H9 (cell line): ENCODE data around the gene TBP. TPM values are rescaled to one million over a fixed set of nuclear protein-coding genes. Genes with fewer than 3 reads are reported as not detected.

Experiments
- DNase-seq: peaks from one replicate; pipeline ENCODE4 v3.0.0-alpha.2; 2017
- H2AFZ ChIP-seq: one replicate; pipeline ENCODE4 v1.6.1; 2013; ENCODE audit warnings: mild to moderate bottlenecking, low read length, control low read depth, moderate library complexity
- H2AK5ac ChIP-seq: 2 replicates; pipeline ENCODE4 v1.6.1; 2013; ENCODE audit warnings: low read length, control low read depth, mixed read lengths; ENCODE audit not compliant: insufficient read length
- H2BK120ac ChIP-seq: one replicate; pipeline ENCODE4 v1.6.1; 2013; ENCODE audit warnings: low read depth, mild to moderate bottlenecking, low read length, control low read depth, inconsistent platforms; ENCODE audit not compliant: poor library complexity, severe bottlenecking
- H2BK12ac ChIP-seq: 2 replicates; pipeline ENCODE4 v1.6.1; 2013; ENCODE audit warnings: low read length, control low read depth, mixed read lengths, low read depth; ENCODE audit not compliant: insufficient read length
- H2BK15ac ChIP-seq: 2 replicates; pipeline ENCODE4 v1.6.1; 2013; ENCODE audit warnings: low read depth, low read length, control low read depth
- H2BK20ac ChIP-seq: one replicate; pipeline ENCODE4 v1.6.1; 2013; ENCODE audit warnings: low read depth, mild to moderate bottlenecking, low read length, control low read depth, inconsistent platforms; ENCODE audit not compliant: poor library complexity, severe bottlenecking
- H2BK5ac ChIP-seq: 2 replicates; pipeline ENCODE4 v1.6.1; 2013; ENCODE audit warnings: low read length, control low read depth, mixed read lengths; ENCODE audit not compliant: insufficient read length
- H3K14ac ChIP-seq: 2 replicates; pipeline ENCODE4 v1.6.1; 2013; ENCODE audit warnings: low read length, control low read depth; ENCODE audit not compliant: insufficient read depth
- H3K18ac ChIP-seq: 2 replicates; pipeline ENCODE4 v1.6.1; 2013; ENCODE audit warnings: low read depth, mild to moderate bottlenecking, mixed read lengths, low read length, control low read depth; ENCODE audit not compliant: insufficient read length
- H3K23ac ChIP-seq: 2 replicates; pipeline ENCODE4 v1.6.1; 2013; ENCODE audit warnings: low read length, control low read depth, mixed read lengths, low read depth; ENCODE audit not compliant: insufficient read length
- H3K23me2 ChIP-seq: 2 replicates; pipeline ENCODE4 v1.6.1; 2013; ENCODE audit warnings: low read depth, mild to moderate bottlenecking, mixed read lengths, low read length, control low read depth; ENCODE audit not compliant: insufficient read length, poor library complexity, severe bottlenecking
- H3K27ac ChIP-seq: 2 replicates; pipeline ENCODE4 v1.5.1; 2013; ENCODE audit warnings: low read length, control low read depth, mixed read lengths, low read depth; ENCODE audit not compliant: insufficient read length
- H3K27me3 ChIP-seq: 2 replicates; pipeline ENCODE4 v1.6.1; 2013; ENCODE audit warnings: low read length, control low read depth, inconsistent platforms; ENCODE audit not compliant: insufficient read depth
- H3K4ac ChIP-seq: 2 replicates; pipeline ENCODE4 v1.6.1; 2013; ENCODE audit warnings: low read depth, mild to moderate bottlenecking, control low read depth, inconsistent platforms, low read length, moderate library complexity
- H3K4me1 ChIP-seq: 2 replicates; pipeline ENCODE4 v1.6.1; 2013; ENCODE audit warnings: low read length, control low read depth, inconsistent platforms; ENCODE audit not compliant: insufficient read depth
- H3K4me2 ChIP-seq: 2 replicates; pipeline ENCODE4 v1.6.1; 2013; ENCODE audit warnings: low read length, control low read depth, mixed read lengths; ENCODE audit not compliant: insufficient read length, insufficient read depth
- H3K56ac ChIP-seq: 2 replicates; pipeline ENCODE4 v1.6.1; 2013; ENCODE audit warnings: low read depth, mild to moderate bottlenecking, mixed read lengths, low read length, control low read depth; ENCODE audit not compliant: insufficient read length
- H3K79me1 ChIP-seq: 2 replicates; pipeline ENCODE4 v1.6.1; 2013; ENCODE audit warnings: low read depth, mild to moderate bottlenecking, moderate library complexity, low read length, control low read depth, inconsistent platforms; ENCODE audit not compliant: insufficient read depth, poor library complexity, severe bottlenecking
- H3K79me2 ChIP-seq: 2 replicates; pipeline ENCODE4 v1.6.1; 2013; ENCODE audit warnings: low read length, control low read depth, inconsistent platforms; ENCODE audit not compliant: insufficient read depth
- H3K9ac ChIP-seq: 2 replicates; pipeline ENCODE4 v1.6.1; 2013; ENCODE audit warnings: low read length, control low read depth, mixed read lengths; ENCODE audit not compliant: insufficient read length; ENCODE audit errors: extremely low read depth
- H3K9me3 ChIP-seq: one replicate; pipeline ENCODE4 v1.6.1; 2013; ENCODE audit warnings: low read depth, low read length, inconsistent platforms; ENCODE audit not compliant: control insufficient read depth
- H3T11ph ChIP-seq: one replicate; pipeline ENCODE4 v1.6.1; 2013; ENCODE audit warnings: mild to moderate bottlenecking, low read length, control low read depth, inconsistent platforms
- H4K20me1 ChIP-seq: one replicate; pipeline ENCODE4 v1.6.1; 2013; ENCODE audit not compliant: control insufficient read depth, insufficient read length, insufficient read depth
- H4K5ac ChIP-seq: 2 replicates; pipeline ENCODE4 v1.6.1; 2013; ENCODE audit warnings: low read depth, mild to moderate bottlenecking, mixed read lengths, low read length, control low read depth; ENCODE audit not compliant: insufficient read length
- H4K8ac ChIP-seq: replicated peaks from 2 replicates; pipeline ENCODE4 v1.6.1; 2013; ENCODE audit warnings: low read length, control low read depth, mixed read lengths, low read depth; ENCODE audit not compliant: insufficient read length
- H4K91ac ChIP-seq: 2 replicates; pipeline ENCODE4 v1.6.1; 2013; ENCODE audit warnings: low read depth, mild to moderate bottlenecking, moderate library complexity, mixed read lengths, low read length, control low read depth; ENCODE audit not compliant: insufficient read length
- H3K27ac Mint-ChIP-seq, 3 experiments: 2 replicates in 2 of 3; 3 replicates in 1 of 3; pipeline ENCODE4 v1.8.0; 2020 to 2021; ENCODE audit warnings: mixed read lengths in 3 of 3, mild to moderate bottlenecking in 1 of 3, moderate library complexity in 1 of 3
- H3K27me3 Mint-ChIP-seq: 2 replicates; pipeline ENCODE4 v1.8.0; 2021; ENCODE audit warnings: low read depth, mild to moderate bottlenecking, moderate library complexity, mixed read lengths
- H3K36me3 Mint-ChIP-seq, 3 experiments: 2 replicates in 2 of 3; 3 replicates in 1 of 3; pipeline ENCODE4 v1.8.0; 2020 to 2021; ENCODE audit warnings: low read depth in 3 of 3, mixed read lengths in 3 of 3; ENCODE audit not compliant: insufficient read depth in 1 of 3
- H3K4me1 Mint-ChIP-seq, 2 experiments: 2 replicates each; pipeline ENCODE4 v1.8.0; 2020; ENCODE audit warnings: mixed read lengths in 2 of 2
- H3K4me3 Mint-ChIP-seq, 2 experiments: 2 replicates in 1 of 2; 3 replicates in 1 of 2; pipeline ENCODE4 v1.8.0; 2020 to 2021; ENCODE audit warnings: mild to moderate bottlenecking in 2 of 2, mixed read lengths in 2 of 2, moderate library complexity in 1 of 2
- H3K9me3 Mint-ChIP-seq, 2 experiments: 2 replicates in 1 of 2; 3 replicates in 1 of 2; pipeline ENCODE4 v1.8.0; 2020; ENCODE audit warnings: mild to moderate bottlenecking in 2 of 2, mixed read lengths in 2 of 2, moderate library complexity in 1 of 2
- CTCF ChIP-seq: fragments of 200-600 bp; sonication (generic); conservative IDR thresholded peaks from 3 replicates; pipeline ENCODE4 v1.8.0; 2021; ENCODE audit warnings: antibody characterized with exemption, mild to moderate bottlenecking
- WGBS: extraction: QIAGEN DNeasy Blood & Tissue Kit; methylation state at CpG from one replicate; pipeline ENCODE4 v1.1.7; 2013; ENCODE audit warnings: missing lambda C conversion rate, low lambda C conversion rate, mixed read lengths; ENCODE audit not compliant: insufficient read length; ENCODE audit errors: extremely low coverage; 5-methylcytosine and 5-hydroxymethylcytosine counted together
- total RNA-seq: library from RNA; stranded (reverse); gene quantifications from 2 replicates; pipeline ENCODE4 v1.2.1, GENCODE V29; 2021

The TBP gene
- total RNA-seq, 1 experiment from 2014 or later = 22.6 TPM

GRCh38 chr6:170529839-170530469 lies 24.2 kb upstream of the TBP start:
- H4K8ac ChIP-seq = no peak overlapping the region
- H3K18ac ChIP-seq = no peak overlapping the region
- no peak overlapping the region for H3K56ac ChIP-seq
- TF ChIP-seq CTCF = peak; percentile 90
- no peak overlapping the region for H3K27ac Mint-ChIP-seq
- H3K27me3 ChIP-seq = no peaks in the 10 kb centered on the region
- no peak overlapping the region for H2BK120ac ChIP-seq
- H2BK20ac ChIP-seq = no peak overlapping the region
- no peaks in the 10 kb centered on the region for H3K79me1 ChIP-seq
- DNase-seq = peak; percentile 75
- no peak overlapping the region for H3K4me2 ChIP-seq
- no peak overlapping the region for H2AFZ ChIP-seq
- H3K14ac ChIP-seq = no peak overlapping the region
- H3K23ac ChIP-seq = no peak overlapping the region
- H3K4me3 Mint-ChIP-seq = no peak overlapping the region
- H3K27me3 Mint-ChIP-seq = no peaks in the 10 kb centered on the region
- no peaks in the 10 kb centered on the region for H3K79me2 ChIP-seq
- no peaks in the 10 kb centered on the region for H3K9me3 ChIP-seq
- H2BK5ac ChIP-seq = no peak overlapping the region
- H3K9ac ChIP-seq = no peak overlapping the region
- H3K4me1 ChIP-seq = no peaks in the 10 kb centered on the region
- H4K5ac ChIP-seq = no peak overlapping the region
- H3K4me1 Mint-ChIP-seq = peaks cover 9 to 10% of the 10 kb centered on the region in 2 experiments
- WGBS = no CpG with 5 or more reads among the region's 5 CpGs
- H4K91ac ChIP-seq = no peak overlapping the region
- H4K20me1 ChIP-seq = no peaks in the 10 kb centered on the region
- H3K4ac ChIP-seq = no peak overlapping the region
- H2BK12ac ChIP-seq = no peak overlapping the region
- H3K27ac ChIP-seq = no peak overlapping the region
- H2BK15ac ChIP-seq = no peak overlapping the region
- H3K9me3 Mint-ChIP-seq = no peaks in the 10 kb centered on the region
- H2AK5ac ChIP-seq = no peak overlapping the region
- H3K23me2 ChIP-seq = no peaks in the 10 kb centered on the region
- peaks cover 3 to 15% (median 7%) of the 10 kb centered on the region in 3 experiments; a peak in 6 of 7 replicates for H3K36me3 Mint-ChIP-seq
- no peak overlapping the region for H3T11ph ChIP-seq
